Tibial nerve (tissue), 3 donors: ENCODE measurements around the gene GFPT2.

Experiments used
- CTCF ChIP-seq, 5 experiments: fragments of 200-600 bp in 3 of 5; fragments of 450-650 bp in 2 of 5; sonication (generic) in 3 of 5; IDR thresholded peaks; one replicate each; pipeline ENCODE4 v1.5.1; 2016 to 2019; ENCODE audit warnings: antibody characterized with exemption in 5 of 5, mild to moderate bottlenecking in 3 of 5, moderate library complexity in 2 of 5
- POLR2A ChIP-seq, 2 donors: fragments of 450-650 bp; IDR thresholded peaks; one replicate each; pipeline ENCODE4 v1.6.1; 2017; ENCODE audit warnings: antibody characterized with exemption in 2 of 2, mild to moderate bottlenecking in 2 of 2, moderate library complexity in 2 of 2

GRCh38 chr5:180399401-180400215, 46.5 kb upstream of the GFPT2 start:
- no peak for TF ChIP-seq POLR2A (IDR thresholded peaks at IDR 0.05)
- TF ChIP-seq CTCF (IDR thresholded peaks at IDR 0.05), result no peak
